MG63 (cell line): ENCODE data around the gene FRRS1. TPM values are rescaled to one million over a fixed set of nuclear protein-coding genes. Genes with fewer than 3 reads are reported as not detected.

Source experiments
- DNase-seq: peaks from one replicate; pipeline ENCODE4 v3.0.0-alpha.2; 2020
- H3K27me3 ChIP-seq: fragments of 250-450 bp; sonication (Bioruptor Pico); 2 replicates; pipeline ENCODE4 v1.5.1; 2020; ENCODE audit warnings: mild to moderate bottlenecking, moderate library complexity
- H3K36me3 ChIP-seq: fragments of 250-450 bp; sonication (Bioruptor Pico); 2 replicates; pipeline ENCODE4 v1.5.1; 2020; ENCODE audit warnings: mild to moderate bottlenecking, moderate library complexity
- H3K4me3 ChIP-seq: fragments of 250-450 bp; sonication (Bioruptor Pico); 2 replicates; pipeline ENCODE4 v1.5.1; 2020; ENCODE audit warnings: mild to moderate bottlenecking, moderate library complexity
- H3K9me3 ChIP-seq: fragments of 250-450 bp; sonication (Bioruptor Pico); 2 replicates; pipeline ENCODE4 v1.5.1; 2020; ENCODE audit warnings: mild to moderate bottlenecking, moderate library complexity
- total RNA-seq: library from RNA; depleted of rRNA; stranded (reverse); fragments of >200 nt; shearing (Covaris generic); gene quantifications from 2 replicates; pipeline ENCODE4 v1.2.3, GENCODE V29; 2014; ENCODE audit warnings: low replicate concordance

FRRS1 gene
- total RNA-seq, 1 experiment from 2014 or later = 7.8 TPM

DNA sequence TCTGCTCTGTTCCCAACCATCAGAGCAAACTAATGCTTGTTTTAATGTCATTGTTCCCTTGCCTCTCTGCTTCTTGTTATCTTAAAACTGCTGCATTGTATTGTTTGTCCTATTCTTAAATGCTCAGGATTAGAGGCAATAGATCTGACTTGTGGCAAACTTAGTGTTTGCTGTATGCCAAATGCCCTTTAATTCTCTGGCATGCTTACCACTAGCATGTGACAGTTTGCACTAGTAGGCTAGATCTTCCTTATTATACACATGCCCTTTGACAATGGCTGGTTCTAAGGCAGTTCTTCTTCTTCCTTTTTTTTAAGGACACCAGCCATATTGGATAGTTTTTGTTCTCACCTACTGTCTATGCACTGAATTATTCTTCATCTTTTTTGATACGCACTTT lies 90.4 kb downstream of the FRRS1 start:
- H3K9me3 ChIP-seq = no peaks in the 10 kb centered on the region
- H3K27me3 ChIP-seq = no peaks in the 10 kb centered on the region
- H3K4me3 ChIP-seq = no peak overlapping the region

DNA sequence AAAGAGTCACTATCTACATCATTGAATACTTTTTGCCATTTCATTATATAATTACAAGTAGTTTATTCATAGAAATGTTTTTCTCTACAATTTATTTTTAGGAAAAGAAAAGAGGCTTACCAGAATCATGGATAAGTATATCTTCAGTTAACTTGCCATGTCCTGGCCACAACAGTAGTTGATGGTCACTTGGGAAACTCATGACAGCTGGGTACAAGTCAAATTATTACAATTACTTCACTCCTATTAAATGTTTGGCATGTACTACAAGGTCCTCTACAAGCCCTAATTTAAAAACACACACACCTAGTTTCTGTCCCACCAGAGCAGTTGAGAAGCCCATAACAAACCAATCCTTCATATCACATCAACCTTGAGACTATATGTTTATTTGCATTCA lies 91.1 kb downstream of the FRRS1 start:
- Histone ChIP-seq H3K27me3 (no peaks in the 10 kb centered on the region), H3K36me3 (no peaks in the 10 kb centered on the region), H3K9me3 (no peaks in the 10 kb centered on the region), H3K4me3 (no peak overlapping the region)
- DNase-seq = no peak

More for the DNA sequence above, 90.4 kb downstream of the FRRS1 start:
- no peak for DNase-seq
- H3K36me3 ChIP-seq = no peaks in the 10 kb centered on the region

DNA sequence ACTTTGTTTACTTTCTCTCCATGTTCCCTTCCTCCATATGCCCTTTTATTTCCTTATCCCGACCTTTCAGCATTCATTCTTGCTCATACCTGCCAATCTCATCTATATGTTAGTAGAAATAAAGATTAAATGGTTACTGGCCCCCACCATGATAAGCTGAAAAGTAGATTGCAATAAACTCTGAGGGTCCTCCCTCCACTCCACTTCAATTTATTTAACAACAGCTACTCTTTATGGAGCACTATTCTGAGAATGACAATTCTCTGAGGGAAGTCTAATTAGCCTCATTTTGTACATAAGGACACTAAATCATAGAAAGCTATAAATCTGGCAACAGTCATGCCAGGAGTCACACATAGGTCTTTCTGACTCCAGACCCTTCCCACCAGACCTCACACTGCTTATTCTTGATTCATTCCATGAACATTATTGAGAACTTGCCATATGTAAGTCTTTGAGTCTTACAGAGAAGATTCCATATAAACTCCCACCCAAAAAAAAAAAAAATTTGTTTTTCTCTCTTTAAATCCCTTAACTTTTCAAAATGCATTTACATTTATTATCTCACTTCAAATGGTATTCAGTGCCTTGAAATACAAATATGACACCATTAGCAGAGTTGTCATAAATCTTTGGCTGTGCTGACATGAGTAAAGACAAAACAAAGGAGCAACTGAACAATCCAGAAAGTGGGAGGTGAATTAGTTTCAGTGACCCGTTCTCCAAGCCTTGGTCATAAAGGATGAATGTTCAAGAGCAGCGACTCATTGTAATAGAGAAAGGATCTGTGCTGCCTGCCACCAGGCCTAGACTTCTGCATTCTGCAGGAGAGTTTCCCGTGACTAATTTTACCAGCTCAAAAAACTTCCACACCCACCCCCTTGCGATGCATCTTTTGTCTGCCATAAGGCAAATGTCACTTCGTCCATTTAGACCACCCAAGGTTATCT lies 92.0 kb downstream of the FRRS1 start:
- DNase-seq = no peak
- H3K36me3 ChIP-seq = no peaks in the 10 kb centered on the region
- H3K27me3 ChIP-seq = no peaks in the 10 kb centered on the region
- no peak overlapping the region for H3K4me3 ChIP-seq
- no peaks in the 10 kb centered on the region for H3K9me3 ChIP-seq

DNA sequence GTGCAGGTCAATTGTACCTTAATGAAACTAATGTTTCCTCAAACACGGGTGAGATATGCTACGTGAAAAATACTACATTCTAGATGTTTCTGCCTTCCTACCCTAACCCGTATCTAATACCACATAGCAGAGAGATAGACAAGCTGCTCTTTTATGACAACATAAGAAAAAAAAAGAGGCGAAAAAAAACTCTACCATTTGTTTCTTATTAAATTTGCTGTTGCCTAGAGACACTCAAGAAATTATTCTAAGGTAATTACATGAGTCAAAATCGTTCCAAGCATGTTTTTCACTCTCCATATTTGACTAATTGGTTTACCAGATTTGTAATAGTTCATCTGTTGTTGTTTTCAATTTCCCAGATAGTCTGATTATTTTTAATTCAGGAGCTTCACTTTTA lies 93.1 kb downstream of the FRRS1 start:
- DNase-seq = no peak
- H3K36me3 ChIP-seq = no peaks in the 10 kb centered on the region
- H3K27me3 ChIP-seq = no peaks in the 10 kb centered on the region
- H3K9me3 ChIP-seq = no peaks in the 10 kb centered on the region
- H3K4me3 ChIP-seq = no peak overlapping the region

DNA sequence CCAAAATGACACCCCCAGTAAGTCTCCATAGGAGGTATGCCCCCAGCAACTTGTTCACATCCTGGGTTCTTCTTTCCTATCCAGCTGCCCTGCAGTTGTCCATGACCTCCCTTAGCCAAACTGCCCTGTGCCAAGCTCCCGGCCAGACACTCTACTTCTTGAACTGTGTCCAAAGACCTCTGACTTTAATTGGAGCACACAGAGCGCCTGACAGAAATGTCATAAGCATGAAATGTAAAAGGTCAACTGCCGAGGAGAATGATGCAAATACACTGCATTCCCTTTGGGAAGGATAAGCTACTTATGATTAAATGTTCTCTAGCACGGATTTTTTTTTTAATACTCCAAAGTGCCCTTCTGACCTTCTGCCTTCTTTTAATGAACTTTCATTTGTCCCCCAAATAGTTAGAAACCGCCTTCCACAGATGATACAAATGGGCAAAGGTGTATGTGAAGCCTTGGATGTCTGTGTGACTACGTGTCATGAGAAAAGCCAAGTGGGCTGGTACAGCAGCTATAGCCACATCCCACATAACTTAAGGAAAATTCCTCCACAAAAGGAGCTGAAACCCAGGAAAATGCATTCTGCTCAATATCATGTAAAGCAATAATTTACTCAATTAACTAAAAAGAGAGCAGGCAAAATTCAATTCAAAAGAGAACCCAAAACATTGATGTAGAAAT lies 93.8 kb downstream of the FRRS1 start:
- Histone ChIP-seq H3K9me3 (no peaks in the 10 kb centered on the region), H3K36me3 (no peaks in the 10 kb centered on the region), H3K4me3 (no peak overlapping the region), H3K27me3 (no peaks in the 10 kb centered on the region)
- DNase-seq = peak; percentile 73

DNA sequence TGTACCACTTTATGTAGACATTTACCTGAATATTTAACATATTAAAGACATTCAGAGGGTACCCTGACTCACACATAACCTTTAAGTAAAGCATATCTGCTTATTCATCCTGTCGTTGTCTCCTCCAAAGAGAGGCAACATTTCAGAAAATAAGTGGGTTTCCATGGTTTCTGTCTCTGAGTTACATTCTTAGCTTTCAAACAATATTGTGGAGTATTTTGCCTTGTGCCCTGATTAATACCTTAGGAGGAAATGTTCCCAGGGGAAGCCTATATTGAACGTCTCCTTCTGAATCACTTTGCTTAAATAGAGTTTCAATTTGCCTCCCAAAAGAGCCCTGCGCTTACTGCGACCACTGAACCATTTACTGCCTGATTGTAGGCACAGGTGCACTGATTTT lies 94.4 kb downstream of the FRRS1 start:
- H3K27me3 ChIP-seq = no peaks in the 10 kb centered on the region
- no peaks in the 10 kb centered on the region for H3K9me3 ChIP-seq
- no peak overlapping the region for H3K4me3 ChIP-seq
- H3K36me3 ChIP-seq = no peaks in the 10 kb centered on the region
- no peak for DNase-seq

DNA sequence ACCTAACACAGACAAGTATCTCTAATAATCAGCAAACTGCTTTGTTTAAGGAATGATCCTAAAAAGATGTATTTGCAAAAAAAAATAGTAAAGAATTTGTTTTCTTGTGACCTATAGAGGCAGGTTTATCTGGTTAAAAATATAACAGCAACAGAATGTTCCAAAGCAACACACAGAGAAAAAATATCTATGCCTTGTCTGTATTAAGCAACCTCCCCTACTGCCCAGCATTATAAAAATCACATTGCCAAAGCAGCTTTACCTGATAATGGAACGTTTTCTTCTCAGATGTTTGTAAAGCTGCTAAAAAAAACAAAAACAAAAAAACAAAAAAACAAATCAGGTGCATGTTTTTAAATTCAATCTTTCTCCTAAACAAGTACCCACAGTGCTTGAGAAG lies 95.9 kb downstream of the FRRS1 start:
- Histone ChIP-seq H3K36me3 (no peaks in the 10 kb centered on the region), H3K27me3 (no peaks in the 10 kb centered on the region), H3K9me3 (no peaks in the 10 kb centered on the region), H3K4me3 (no peak overlapping the region)
- DNase-seq = no peak

DNA sequence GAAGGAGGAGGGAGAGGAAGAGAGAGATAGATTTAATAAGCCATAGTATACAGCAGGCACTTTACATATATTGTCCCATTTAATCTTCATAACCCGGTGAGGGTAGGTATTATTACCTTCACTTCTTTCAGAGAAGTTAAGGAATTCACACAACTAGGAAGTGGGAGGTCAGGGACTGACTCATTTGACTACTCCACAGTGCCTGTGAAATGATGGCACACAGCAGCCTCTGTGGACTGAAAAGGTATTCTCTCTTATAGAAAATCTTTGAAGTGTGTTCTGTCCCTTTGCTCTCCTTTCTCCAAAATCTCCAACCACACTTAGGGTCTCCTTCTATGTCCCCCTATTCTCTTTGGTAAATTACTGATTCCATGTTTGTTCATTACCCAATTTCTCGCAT lies 96.6 kb downstream of the FRRS1 start:
- no peaks in the 10 kb centered on the region for H3K36me3 ChIP-seq
- no peak for DNase-seq
- H3K9me3 ChIP-seq = no peaks in the 10 kb centered on the region
- no peaks in the 10 kb centered on the region for H3K27me3 ChIP-seq
- H3K4me3 ChIP-seq = no peak overlapping the region

DNA sequence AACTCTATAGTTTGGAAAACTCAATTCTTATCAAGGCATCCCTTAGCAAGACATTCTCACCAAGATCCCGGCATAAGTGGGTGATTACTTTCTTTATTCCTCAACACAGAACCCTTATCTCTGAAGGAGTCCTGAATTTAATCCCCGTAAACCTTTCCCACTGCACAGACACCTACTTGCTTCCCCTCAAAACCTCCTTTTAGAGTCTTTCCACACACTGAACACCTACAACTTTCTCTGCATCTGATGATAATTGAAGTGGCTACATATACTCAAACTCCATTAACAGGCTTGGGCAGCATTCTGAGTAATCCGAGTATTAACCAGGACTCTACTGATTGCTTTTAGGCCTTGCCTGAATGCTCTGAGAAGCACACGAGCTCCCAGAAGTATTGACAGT lies 97.1 kb downstream of the FRRS1 start:
- no peak for DNase-seq
- Histone ChIP-seq H3K27me3 (no peaks in the 10 kb centered on the region), H3K4me3 (no peak overlapping the region), H3K9me3 (no peaks in the 10 kb centered on the region), H3K36me3 (no peaks in the 10 kb centered on the region)

DNA sequence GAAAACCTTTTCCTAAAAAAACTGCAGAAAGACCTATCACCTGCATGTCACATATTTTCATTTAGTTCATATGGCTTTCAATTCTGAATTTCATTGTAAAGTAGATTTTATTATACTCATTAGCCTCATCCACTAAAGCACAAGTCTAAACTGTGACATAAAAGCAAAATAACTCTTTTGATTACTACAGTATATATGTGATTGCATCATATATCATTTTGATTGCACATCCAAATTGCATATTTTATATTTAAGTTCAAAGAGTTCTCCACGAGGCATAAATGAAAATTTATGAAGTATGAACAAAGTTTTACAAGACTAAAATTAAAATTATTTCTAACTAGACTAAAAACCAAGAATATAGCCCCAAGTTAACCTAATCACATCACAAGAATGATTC lies 101.2 kb downstream of the FRRS1 start:
- Histone ChIP-seq H3K9me3 (no peaks in the 10 kb centered on the region), H3K27me3 (no peaks in the 10 kb centered on the region), H3K4me3 (no peak overlapping the region), H3K36me3 (no peaks in the 10 kb centered on the region)
- no peak for DNase-seq

DNA sequence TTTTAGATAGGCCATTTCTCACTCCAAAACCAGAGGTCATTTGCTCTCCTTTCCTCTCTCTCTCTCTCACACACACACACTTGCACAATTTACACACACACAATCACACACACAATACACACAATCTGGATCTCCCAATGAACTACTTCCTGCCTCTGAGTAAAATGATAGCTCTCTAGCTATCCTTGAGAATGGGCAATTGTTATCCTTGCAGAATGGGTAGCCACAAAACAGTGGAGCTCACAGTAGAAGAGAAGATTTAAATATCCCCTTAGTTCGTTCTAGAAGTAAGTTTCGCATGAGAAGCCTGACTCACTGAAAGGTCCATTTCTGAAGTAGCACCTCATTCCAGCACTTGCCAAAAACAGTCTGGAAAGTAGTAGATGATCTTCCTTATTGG lies 102.9 kb downstream of the FRRS1 start:
- H3K4me3 ChIP-seq = no peak overlapping the region
- H3K27me3 ChIP-seq = no peaks in the 10 kb centered on the region
- DNase-seq = no peak
- no peaks in the 10 kb centered on the region for H3K36me3 ChIP-seq
- no peaks in the 10 kb centered on the region for H3K9me3 ChIP-seq

DNA sequence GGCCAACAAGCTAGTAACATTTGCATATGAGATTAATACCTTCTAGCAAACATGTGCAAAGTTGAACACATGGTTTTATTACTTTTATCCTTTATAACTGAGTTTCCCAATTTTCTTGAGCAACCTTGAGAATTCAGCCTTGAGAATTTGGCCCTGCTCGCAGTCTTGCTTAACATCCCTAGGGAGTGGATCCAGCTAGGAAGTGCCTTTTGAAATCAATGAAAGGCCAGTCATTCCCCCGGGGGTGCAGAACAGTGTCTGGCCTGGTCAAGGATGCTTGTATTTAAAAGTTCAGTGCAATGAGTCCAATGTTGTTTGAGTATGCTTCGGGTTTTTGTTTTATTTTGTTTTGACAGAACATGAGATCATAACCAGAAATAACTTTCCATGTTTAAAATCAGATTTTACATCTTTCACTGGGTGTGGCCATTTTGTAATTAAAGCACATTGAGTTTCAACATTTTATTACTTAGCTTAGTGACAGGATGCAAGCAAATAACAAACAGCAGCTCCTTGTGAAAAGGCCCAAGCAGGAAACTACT lies 103.8 kb downstream of the FRRS1 start:
- H3K27me3 ChIP-seq = no peaks in the 10 kb centered on the region
- DNase-seq = peak; percentile 54
- no peaks in the 10 kb centered on the region for H3K36me3 ChIP-seq
- no peaks in the 10 kb centered on the region for H3K9me3 ChIP-seq
- H3K4me3 ChIP-seq = no peak overlapping the region

DNA sequence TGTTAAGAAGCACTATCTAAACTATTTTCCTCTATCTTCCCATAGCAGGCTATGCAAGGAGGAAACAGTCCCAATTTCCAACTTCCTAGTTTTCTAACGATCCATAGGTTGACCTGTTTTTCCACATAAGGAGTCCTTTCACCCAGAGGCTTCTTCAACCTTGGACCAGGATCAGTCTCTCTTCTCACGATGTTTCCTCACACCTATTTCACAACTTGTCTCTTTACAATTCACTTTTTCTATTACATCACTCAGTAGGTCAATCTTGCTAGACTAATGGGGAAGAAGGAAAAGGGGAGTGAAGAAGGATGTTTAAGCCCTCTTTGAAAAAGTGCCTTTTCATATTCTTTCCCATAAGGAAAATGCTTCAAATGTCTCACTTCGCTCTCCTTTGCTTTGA lies 104.7 kb downstream of the FRRS1 start:
- Histone ChIP-seq H3K9me3 (no peaks in the 10 kb centered on the region), H3K4me3 (no peak overlapping the region), H3K36me3 (no peaks in the 10 kb centered on the region), H3K27me3 (no peaks in the 10 kb centered on the region)
- no peak for DNase-seq

DNA sequence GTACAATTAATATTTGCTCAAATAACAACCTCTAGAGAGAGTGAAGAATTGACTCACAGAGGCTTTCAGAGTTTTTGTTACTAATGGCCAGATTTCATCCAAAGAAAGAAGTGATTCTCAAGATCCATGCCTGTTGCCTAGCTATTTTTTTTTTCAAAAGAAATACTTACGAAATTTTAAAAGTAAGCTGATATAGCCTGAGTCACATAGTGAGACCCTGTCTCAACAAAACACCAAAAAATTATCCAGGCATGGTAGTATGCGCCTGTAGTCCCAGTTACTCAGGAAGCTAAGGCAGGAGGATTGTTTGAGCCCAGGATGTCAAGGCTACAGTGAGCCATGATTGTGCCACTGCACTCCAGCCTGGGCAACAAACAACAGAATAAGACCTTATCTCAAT lies 105.9 kb downstream of the FRRS1 start:
- Histone ChIP-seq H3K27me3 (no peaks in the 10 kb centered on the region), H3K9me3 (no peaks in the 10 kb centered on the region), H3K4me3 (no peak overlapping the region), H3K36me3 (no peaks in the 10 kb centered on the region)
- DNase-seq = no peak

DNA sequence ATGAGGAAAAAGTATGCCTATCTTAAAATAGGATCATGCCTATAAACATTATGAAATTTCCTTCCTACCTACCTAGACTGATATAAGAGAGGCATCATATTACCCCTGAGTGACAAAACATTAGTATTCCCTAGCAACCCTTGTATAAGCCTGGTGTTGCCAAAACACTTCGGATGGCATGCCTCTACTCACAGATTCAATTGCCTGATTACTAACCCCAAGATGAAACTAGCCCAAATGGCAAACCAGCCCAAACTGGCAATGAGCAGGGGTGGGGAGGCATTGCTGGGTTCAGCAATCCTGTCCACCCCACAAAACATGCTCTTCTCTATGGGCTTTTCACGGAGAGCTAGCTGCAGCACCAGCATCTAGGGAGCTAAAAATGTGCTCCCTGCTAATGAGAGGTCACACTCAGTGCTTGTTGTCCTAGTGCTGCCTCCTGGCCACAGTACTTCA lies 106.7 kb downstream of the FRRS1 start:
- no peaks in the 10 kb centered on the region for H3K9me3 ChIP-seq
- H3K36me3 ChIP-seq = no peaks in the 10 kb centered on the region
- H3K4me3 ChIP-seq = no peak overlapping the region
- no peaks in the 10 kb centered on the region for H3K27me3 ChIP-seq
- peak; percentile 27 for DNase-seq
